Measurements from ENCODE around the gene ELF5.

ELF5 gene

GRCh38 chr11:34437224-34438125 is 76.1 kb downstream of the ELF5 start:
- no peaks in the 10 kb centered on the region for H3F3A ChIP-seq (ENCODE audit: insufficient read depth, low read length)

DNA sequence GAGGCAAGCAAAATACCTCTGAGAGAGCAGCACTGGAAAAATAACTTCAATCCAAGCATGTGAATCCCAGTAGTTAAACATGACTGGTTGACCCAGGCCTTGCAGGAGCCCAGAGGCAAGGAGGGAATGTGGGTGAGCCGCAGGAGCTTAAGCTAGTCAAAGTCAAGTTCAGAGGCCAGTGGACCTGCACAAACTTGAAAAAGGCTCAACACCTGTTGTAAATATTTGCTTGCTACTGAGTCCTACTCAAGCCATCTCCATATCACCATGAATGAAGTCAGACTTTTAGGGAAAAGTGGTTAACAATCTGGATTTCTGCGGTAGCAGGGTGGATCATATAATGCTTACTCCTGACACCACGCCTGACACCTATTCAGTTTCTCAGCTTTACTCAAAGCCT is 79.7 kb downstream of the ELF5 start:
- Histone ChIP-seq H3K9me2 (ENCODE audit: low read depth, low read length) (no peaks in the 10 kb centered on the region), H3K4me2 (ENCODE audit: low read length) (no peak overlapping the region), H3K27ac (ENCODE audit: low read depth, low read length, poor library complexity, severe bottlenecking) (no peak overlapping the region), H3K4me1 (ENCODE audit: insufficient read depth, low read length, severe bottlenecking) (peaks cover 8% of the 10 kb centered on the region), H3K9me3 (ENCODE audit: low read length) (no peaks in the 10 kb centered on the region), H3K36me3 (ENCODE audit: insufficient read depth, low read length) (no peaks in the 10 kb centered on the region), H3F3A (ENCODE audit: insufficient read depth, low read length) (no peaks in the 10 kb centered on the region), H2AFZ (ENCODE audit: low read length) (no peak overlapping the region), H4K20me1 (ENCODE audit: insufficient read depth, low read length) (no peaks in the 10 kb centered on the region), H3K27me3 (ENCODE audit: insufficient read depth, low read length) (no peaks in the 10 kb centered on the region), H3K9ac (ENCODE audit: low read length) (no peak overlapping the region), H3K4me3 (ENCODE audit: low read depth, low read length, poor library complexity, severe bottlenecking) (no peak overlapping the region), H3K79me2 (ENCODE audit: insufficient read depth, low read length) (no peaks in the 10 kb centered on the region)
- TF ChIP-seq, protein P1, sequence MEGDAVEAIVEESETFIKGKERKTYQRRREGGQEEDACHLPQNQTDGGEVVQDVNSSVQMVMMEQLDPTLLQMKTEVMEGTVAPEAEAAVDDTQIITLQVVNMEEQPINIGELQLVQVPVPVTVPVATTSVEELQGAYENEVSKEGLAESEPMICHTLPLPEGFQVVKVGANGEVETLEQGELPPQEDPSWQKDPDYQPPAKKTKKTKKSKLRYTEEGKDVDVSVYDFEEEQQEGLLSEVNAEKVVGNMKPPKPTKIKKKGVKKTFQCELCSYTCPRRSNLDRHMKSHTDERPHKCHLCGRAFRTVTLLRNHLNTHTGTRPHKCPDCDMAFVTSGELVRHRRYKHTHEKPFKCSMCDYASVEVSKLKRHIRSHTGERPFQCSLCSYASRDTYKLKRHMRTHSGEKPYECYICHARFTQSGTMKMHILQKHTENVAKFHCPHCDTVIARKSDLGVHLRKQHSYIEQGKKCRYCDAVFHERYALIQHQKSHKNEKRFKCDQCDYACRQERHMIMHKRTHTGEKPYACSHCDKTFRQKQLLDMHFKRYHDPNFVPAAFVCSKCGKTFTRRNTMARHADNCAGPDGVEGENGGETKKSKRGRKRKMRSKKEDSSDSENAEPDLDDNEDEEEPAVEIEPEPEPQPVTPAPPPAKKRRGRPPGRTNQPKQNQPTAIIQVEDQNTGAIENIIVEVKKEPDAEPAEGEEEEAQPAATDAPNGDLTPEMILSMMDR (IDR thresholded peaks at IDR 0.05; ENCODE audit: low read length), result no peak
- TF ChIP-seq EZH2 (IDR thresholded peaks at IDR 0.05; ENCODE audit: borderline replicate concordance, low read length), result no peak

More at GRCh38 chr11:34437224-34438125, 76.1 kb downstream of the ELF5 start:
- TF ChIP-seq EZH2 (IDR thresholded peaks at IDR 0.05; ENCODE audit: borderline replicate concordance, low read length), result no peak
- TF ChIP-seq, protein P1 (IDR thresholded peaks at IDR 0.05; ENCODE audit: low read length), result no peak
- peaks cover 14% of the 10 kb centered on the region; the same call in 1 of the 2 replicates for H3K36me3 ChIP-seq (ENCODE audit: insufficient read depth, low read length)
- 0 out of 2 replicates have a peak, but pooled peaks cover 3% of the 10 kb centered on the region for H3K79me2 ChIP-seq (ENCODE audit: insufficient read depth, low read length)
- peak overlapping the region; percentile 99 for H3K4me2 ChIP-seq (ENCODE audit: low read length)
- H3K27ac ChIP-seq (ENCODE audit: low read depth, low read length, poor library complexity, severe bottlenecking), result no peak overlapping the region
- H4K20me1 ChIP-seq (ENCODE audit: insufficient read depth, low read length), result no peaks in the 10 kb centered on the region
- H3K9ac ChIP-seq (ENCODE audit: low read length), result peak overlapping the region; percentile 69
- no peak overlapping the region for H2AFZ ChIP-seq (ENCODE audit: low read length)
- no peaks in the 10 kb centered on the region for H3K9me3 ChIP-seq (ENCODE audit: low read length)
- peaks cover 17% of the 10 kb centered on the region for H3K4me1 ChIP-seq (ENCODE audit: insufficient read depth, low read length, severe bottlenecking)
- peak overlapping the region; percentile 72 for H3K4me3 ChIP-seq (ENCODE audit: low read depth, low read length, poor library complexity, severe bottlenecking)
- no peaks in the 10 kb centered on the region for H3K9me2 ChIP-seq (ENCODE audit: low read depth, low read length)
- H3K27me3 ChIP-seq (ENCODE audit: insufficient read depth, low read length), result no peaks in the 10 kb centered on the region

DNA sequence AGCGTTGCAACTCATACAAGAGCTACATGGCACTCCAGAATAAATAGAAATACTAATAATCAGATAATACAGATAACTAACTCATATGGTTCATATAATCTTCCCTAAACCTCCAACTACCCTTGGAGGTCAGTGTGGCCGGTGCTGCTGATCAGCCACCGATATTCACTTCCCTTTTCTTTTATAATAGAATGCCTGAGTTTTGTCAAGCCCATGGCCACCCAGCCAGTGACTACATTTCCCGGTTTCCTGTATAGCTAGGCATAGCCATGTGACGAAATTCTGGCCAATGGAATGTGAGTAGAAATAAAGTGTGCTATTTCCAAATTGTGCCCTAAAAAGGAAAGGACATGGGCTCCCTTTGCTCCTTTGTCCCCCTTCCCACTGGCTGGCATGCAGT is 80.8 kb downstream of the ELF5 start:
- no peaks in the 10 kb centered on the region for H3F3A ChIP-seq (ENCODE audit: insufficient read depth, low read length)
- no peak overlapping the region for H3K27ac ChIP-seq (ENCODE audit: low read depth, low read length, poor library complexity, severe bottlenecking)
- no peak overlapping the region for H3K9ac ChIP-seq (ENCODE audit: low read length)
- no peaks in the 10 kb centered on the region for H3K9me2 ChIP-seq (ENCODE audit: low read depth, low read length)
- H3K27me3 ChIP-seq (ENCODE audit: insufficient read depth, low read length), result no peaks in the 10 kb centered on the region
- peaks cover 3% of the 10 kb centered on the region for H3K4me1 ChIP-seq (ENCODE audit: insufficient read depth, low read length, severe bottlenecking)
- H2AFZ ChIP-seq (ENCODE audit: low read length), result no peak overlapping the region
- no peaks in the 10 kb centered on the region for H3K79me2 ChIP-seq (ENCODE audit: insufficient read depth, low read length)
- H3K9me3 ChIP-seq (ENCODE audit: low read length), result no peaks in the 10 kb centered on the region
- no peaks in the 10 kb centered on the region for H3K36me3 ChIP-seq (ENCODE audit: insufficient read depth, low read length)
- TF ChIP-seq EZH2 (IDR thresholded peaks at IDR 0.05; ENCODE audit: borderline replicate concordance, low read length), result no peak
- TF ChIP-seq, protein P1 (IDR thresholded peaks at IDR 0.05; ENCODE audit: low read length), result no peak
- H3K4me2 ChIP-seq (ENCODE audit: low read length), result no peak overlapping the region
- no peak overlapping the region for H3K4me3 ChIP-seq (ENCODE audit: low read depth, low read length, poor library complexity, severe bottlenecking)
- H4K20me1 ChIP-seq (ENCODE audit: insufficient read depth, low read length), result no peaks in the 10 kb centered on the region

All from OCI-LY1 (cell line).